ENCODE results near the gene KLK2.

KLK2 gene

DNA sequence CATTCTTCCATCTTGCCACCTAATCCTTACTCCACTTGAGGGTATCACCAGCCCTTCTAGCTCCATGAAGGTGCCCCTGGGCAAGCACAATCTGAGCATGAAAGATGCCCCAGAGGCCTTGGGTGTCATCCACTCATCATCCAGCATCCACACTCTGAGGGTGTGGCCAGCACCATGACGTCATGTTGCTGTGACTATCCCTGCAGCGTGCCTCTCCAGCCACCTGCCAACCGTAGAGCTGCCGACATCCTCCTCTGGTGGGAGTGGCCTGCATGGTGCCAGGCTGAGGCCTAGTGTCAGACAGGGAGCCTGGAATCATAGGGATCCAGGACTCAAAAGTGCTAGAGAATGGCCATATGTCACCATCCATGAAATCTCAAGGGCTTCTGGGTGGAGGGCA, 21.6 kb upstream of the KLK2 start:
- no peak for DNase-seq

GRCh38 chr19:50854636-50855410, 18.4 kb upstream of the KLK2 start, which contains the start of gene KLK3:
Gene KLK3 (plus strand): TSS chr19:50854915. CDS start chr19:50854956, 41 bp downstream.
- no peak for DNase-seq

DNA sequence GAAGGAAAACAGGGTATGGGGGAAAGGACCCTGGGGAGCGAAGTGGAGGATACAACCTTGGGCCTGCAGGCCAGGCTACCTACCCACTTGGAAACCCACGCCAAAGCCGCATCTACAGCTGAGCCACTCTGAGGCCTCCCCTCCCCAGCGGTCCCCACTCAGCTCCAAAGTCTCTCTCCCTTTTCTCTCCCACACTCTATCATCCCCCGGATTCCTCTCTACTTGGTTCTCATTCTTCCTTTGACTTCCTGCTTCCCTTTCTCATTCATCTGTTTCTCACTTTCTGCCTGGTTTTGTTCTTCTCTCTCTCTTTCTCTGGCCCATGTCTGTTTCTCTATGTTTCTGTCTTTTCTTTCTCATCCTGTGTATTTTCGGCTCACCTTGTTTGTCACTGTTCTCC, 15.9 kb upstream of the KLK2 start:
- DNase-seq, result no peak

- DNase-seq, result no peak
These were observed 14.4 kb upstream of the KLK2 start for GRCh38 chr19:50858886-50859285.

- no peak for DNase-seq
These were observed 13.4 kb upstream of the KLK2 start for GRCh38 chr19:50859849-50860248.

DNA sequence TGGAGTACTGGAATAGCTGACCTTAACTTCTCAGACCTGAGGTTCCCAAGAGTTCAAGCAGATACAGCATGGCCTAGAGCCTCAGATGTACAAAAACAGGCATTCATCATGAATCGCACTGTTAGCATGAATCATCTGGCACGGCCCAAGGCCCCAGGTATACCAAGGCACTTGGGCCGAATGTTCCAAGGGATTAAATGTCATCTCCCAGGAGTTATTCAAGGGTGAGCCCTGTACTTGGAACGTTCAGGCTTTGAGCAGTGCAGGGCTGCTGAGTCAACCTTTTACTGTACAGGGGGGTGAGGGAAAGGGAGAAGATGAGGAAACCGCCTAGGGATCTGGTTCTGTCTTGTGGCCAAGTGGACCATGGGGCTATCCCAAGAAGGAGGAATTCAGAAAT, 12.2 kb upstream of the KLK2 start:
- no peak for DNase-seq

- no peak for DNase-seq
These were observed 11.5 kb upstream of the KLK2 start for GRCh38 chr19:50861496-50862286.

DNA sequence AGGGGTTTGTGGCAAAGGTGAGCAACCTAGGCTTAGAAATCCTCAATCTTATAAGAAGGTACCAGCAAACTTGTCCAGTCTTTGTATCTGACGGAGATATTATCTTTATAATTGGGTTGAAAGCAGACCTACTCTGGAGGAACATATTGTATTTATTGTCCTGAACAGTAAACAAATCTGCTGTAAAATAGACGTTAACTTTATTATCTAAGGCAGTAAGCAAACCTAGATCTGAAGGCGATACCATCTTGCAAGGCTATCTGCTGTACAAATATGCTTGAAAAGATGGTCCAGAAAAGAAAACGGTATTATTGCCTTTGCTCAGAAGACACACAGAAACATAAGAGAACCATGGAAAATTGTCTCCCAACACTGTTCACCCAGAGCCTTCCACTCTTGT, 3.8 kb upstream of the KLK2 start:
- DNase-seq, result no peak

GRCh38 chr19:50870417-50871089, 2.7 kb upstream of the KLK2 start:
- DNase-seq, result peak; percentile 62

DNA sequence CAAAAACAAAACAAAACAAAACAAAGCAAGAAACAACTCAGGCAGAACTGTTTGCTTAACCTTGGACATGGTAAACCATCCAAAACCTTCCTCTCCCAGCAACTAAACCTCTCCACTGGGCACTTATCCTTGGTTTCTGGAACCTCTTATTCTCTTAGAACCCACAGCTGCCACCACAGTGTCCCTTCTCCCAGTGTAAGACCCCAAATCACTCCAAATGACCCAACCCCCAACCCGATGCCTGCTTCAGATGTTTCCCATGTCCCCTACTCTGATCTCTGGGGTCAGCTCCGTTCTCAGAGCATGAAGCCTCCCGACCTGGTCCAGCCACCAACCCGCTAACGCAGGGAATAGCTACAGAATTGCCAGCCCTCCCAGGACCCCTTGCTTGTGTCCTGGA, 972 bp downstream of the KLK2 start:
- DNase-seq, result no peak

GRCh38 chr19:50875795-50876422, 2.7 kb downstream of the KLK2 start:
- no peak for DNase-seq

DNA sequence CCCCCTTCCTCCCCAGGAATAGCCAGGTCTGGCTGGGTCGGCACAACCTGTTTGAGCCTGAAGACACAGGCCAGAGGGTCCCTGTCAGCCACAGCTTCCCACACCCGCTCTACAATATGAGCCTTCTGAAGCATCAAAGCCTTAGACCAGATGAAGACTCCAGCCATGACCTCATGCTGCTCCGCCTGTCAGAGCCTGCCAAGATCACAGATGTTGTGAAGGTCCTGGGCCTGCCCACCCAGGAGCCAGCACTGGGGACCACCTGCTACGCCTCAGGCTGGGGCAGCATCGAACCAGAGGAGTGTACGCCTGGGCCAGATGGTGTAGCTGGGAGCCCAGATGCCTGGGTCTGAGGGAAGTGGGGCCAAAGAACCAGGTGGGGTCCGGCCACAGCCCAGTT, 3.2 kb downstream of the KLK2 start:
- no peak for DNase-seq

- no peak for DNase-seq
These were observed 4.1 kb downstream of the KLK2 start for GRCh38 chr19:50877338-50877737.

GRCh38 chr19:50878851-50879250, 5.6 kb downstream of the KLK2 start:
- peak; percentile 19 for DNase-seq

DNA sequence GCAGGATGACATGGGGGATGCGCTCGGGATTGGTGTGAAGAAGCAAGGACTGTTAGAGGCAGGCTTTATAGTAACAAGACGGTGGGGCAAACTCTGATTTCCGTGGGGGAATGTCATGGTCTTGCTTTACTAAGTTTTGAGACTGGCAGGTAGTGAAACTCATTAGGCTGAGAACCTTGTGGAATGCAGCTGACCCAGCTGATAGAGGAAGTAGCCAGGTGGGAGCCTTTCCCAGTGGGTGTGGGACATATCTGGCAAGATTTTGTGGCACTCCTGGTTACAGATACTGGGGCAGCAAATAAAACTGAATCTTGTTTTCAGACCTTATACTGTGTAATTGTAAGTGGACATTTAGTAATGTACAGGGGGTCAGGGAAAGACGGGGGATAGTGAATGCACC, 7.0 kb downstream of the KLK2 start:
- no peak for DNase-seq

- no peak for DNase-seq
These were observed 8.9 kb downstream of the KLK2 start for GRCh38 chr19:50882188-50882587.

DNA sequence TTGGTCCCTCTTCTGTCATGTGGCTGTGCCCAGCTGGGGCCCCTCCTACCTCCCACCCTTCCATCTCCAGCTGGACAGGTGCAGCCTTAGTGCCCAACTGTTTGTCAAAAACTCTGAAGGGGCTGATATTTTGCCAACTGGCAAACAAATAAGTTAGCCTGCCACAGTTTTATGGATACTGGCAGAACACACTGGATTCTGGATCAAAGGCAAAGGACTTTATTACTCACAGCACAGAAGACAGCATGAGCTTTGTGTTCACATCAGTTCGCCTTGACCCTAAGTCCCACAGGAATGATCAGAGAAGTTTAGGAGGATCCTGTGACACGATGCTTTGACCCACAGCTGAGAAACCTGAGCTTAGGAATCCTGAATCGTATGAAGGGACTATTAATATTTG, 16.4 kb downstream of the KLK2 start:
- DNase-seq, result no peak

DNA sequence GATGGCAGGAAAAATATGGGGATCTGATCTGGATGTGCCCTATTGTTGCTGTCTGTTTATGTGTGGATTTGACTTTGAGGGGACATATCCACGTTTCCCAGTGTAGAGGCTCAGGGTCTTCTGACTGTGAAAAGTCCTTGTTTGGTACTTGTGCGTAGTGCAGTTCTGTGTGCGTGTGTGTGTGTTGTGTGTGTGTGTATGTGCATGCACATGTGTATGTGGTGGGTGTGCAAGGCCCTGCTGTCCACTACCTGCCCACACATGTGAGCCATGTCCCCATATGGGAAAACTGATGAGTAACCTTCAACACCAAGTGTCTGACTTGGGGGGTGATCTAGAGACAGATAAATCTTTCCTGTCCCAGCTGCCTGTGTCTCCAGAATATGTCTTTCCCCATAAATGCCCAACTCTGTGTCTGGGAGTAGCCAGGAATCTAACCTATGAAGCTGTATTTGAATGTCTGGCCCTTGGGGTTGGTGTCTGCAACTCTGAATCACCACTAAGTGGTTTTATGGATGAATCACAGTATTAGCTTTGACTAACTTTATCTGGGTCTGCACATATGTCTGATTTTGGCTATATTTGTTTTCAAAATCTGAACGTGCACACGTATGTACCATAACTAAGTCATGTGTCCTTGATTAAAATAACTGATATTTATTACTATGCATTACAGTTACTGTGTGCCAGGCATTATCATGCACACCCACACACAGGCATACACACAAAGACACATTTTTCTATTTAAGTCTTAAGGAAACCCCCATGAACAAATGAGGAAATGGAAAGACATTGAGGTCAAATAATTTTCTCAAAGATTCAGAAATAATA, 17.4 kb downstream of the KLK2 start:
- DNase-seq, result no peak

DNA sequence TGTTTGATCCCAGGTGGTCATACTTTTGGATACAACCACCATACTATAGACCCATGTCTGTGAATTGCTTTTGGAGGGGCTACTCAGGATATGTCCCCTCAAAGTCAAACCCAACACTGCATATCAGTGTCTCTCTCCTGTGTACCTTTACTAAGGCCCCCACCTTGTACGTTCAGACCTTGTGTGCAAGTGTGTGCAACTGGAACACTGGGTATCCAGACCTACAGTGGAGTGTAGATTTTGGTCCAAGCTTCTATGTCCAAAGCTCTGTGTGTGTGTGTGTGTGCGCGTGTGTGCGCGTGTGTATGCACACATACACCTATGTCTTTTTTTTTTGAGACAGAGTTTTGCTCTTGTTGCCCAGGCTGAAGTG, 18.0 kb downstream of the KLK2 start:
- no peak for DNase-seq

- DNase-seq, result peak; percentile 39
These were observed 20.0 kb downstream of the KLK2 start for GRCh38 chr19:50893047-50893736.

- DNase-seq, result no peak
These were observed 21.5 kb downstream of the KLK2 start for GRCh38 chr19:50894478-50895356.

Measured in hematopoietic multipotent progenitor cell treated with erythropoietin and hydrocortisone succinate and interleukin-3 and kit ligand, for 4 days (in vitro differentiated cells).